GM12865 (cell line): ENCODE data around the gene IGSF23.

Experiments
- DNase-seq: peaks from one replicate; pipeline ENCODE4 v3.0.0; 2010; ENCODE audit warnings: low read depth
- H3K4me3 ChIP-seq: 2 replicates; pipeline ENCODE4 v1.5.1; 2011; ENCODE audit warnings: mild to moderate bottlenecking, low read depth, low read length, control low read depth
- CTCF ChIP-seq: IDR thresholded peaks from 2 replicates; pipeline ENCODE4 v1.5.1; 2011; ENCODE audit warnings: low read length, control low read depth, low read depth, inconsistent platforms; ENCODE audit not compliant: insufficient read depth; ENCODE audit errors: missing control alignments

Gene IGSF23

GRCh38 chr19:44660081-44660480, 46.7 kb downstream of the IGSF23 start:
- H3K4me3 ChIP-seq: no peak overlapping the region
- TF ChIP-seq CTCF: no peak
- no peak for DNase-seq

- TF ChIP-seq CTCF: no peak
- no peak for DNase-seq
Measured at GRCh38 chr19:44661205-44661604, 47.8 kb downstream of the IGSF23 start.

GRCh38 chr19:44661904-44662303, 48.5 kb downstream of the IGSF23 start:
- no peak overlapping the region for H3K4me3 ChIP-seq
- no peak for TF ChIP-seq CTCF

More at GRCh38 chr19:44661205-44661604, 47.8 kb downstream of the IGSF23 start:
- H3K4me3 ChIP-seq: no peak overlapping the region

GRCh38 chr19:44662691-44663385, 49.5 kb downstream of the IGSF23 start:
- H3K4me3 ChIP-seq: no peak overlapping the region
- no peak for DNase-seq
- no peak for TF ChIP-seq CTCF

More at GRCh38 chr19:44661904-44662303, 48.5 kb downstream of the IGSF23 start:
- no peak for DNase-seq

- no peak overlapping the region for H3K4me3 ChIP-seq
- no peak for TF ChIP-seq CTCF
- no peak for DNase-seq
Measured at GRCh38 chr19:44663996-44664395, 50.6 kb downstream of the IGSF23 start.

GRCh38 chr19:44664976-44665375, 51.6 kb downstream of the IGSF23 start:
- no peak for TF ChIP-seq CTCF
- no peak overlapping the region for H3K4me3 ChIP-seq
- no peak for DNase-seq

- TF ChIP-seq CTCF: no peak
- H3K4me3 ChIP-seq: no peak overlapping the region
- no peak for DNase-seq
Measured at GRCh38 chr19:44666852-44667556, 53.6 kb downstream of the IGSF23 start.
